Prostate gland (tissue), 1 donor: Measurements from ENCODE around the gene DLG2.

ENCODE experiments used
- POLR2A ChIP-seq: fragments of 450-650 bp; IDR thresholded peaks from one replicate; pipeline ENCODE4 v1.6.1; 2016; ENCODE audit warnings: antibody characterized with exemption, mild to moderate bottlenecking
- POLR2AphosphoS5 ChIP-seq: sonication (generic); formaldehyde crosslinking; IDR thresholded peaks from one replicate; pipeline ENCODE4 v1.6.1; 2017; ENCODE audit warnings: antibody characterized with exemption

DNA sequence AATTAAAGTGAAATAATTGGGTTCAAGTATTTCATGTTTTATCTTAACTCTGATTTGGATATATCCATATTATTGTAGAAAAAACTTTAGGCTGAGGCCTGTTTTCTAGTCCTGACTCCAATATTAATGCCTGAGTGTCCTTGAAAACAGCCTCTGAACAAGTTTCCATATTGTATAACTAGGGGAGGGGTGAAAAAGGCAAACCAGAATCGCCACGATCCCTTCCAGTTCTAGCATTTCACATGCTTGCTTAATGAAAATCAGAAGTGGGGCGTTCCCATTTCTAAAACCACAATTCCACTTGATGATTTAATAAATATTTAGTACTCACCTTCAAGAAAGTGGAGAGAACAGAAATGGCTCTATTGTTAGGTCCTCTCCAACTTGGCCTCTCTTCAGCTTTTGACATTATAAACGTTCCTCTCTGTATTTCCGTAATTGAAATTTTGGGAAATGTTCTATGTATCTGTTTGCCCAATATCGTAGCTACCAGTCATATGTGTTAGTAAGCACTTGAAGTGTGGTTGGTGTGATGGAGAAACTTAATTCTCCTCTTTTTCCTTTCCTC is 1779.6 kb downstream of the DLG2 start:
- no peak for TF ChIP-seq POLR2AphosphoS5
- TF ChIP-seq POLR2A: no peak
